ENCODE data around the gene ANKRD61. TPM values are rescaled to one million over a fixed set of nuclear protein-coding genes. Genes with fewer than 3 reads are reported as not detected.
"Not testable (repeated sequence)": the region's sequence is repeated elsewhere in the genome, so short reads cannot be mapped to it uniquely, and the experiment has no call there.

The ANKRD61 gene
- total RNA-seq, 2 experiments from 2014 or later: 0.15 TPM; not detected in 1

DNA sequence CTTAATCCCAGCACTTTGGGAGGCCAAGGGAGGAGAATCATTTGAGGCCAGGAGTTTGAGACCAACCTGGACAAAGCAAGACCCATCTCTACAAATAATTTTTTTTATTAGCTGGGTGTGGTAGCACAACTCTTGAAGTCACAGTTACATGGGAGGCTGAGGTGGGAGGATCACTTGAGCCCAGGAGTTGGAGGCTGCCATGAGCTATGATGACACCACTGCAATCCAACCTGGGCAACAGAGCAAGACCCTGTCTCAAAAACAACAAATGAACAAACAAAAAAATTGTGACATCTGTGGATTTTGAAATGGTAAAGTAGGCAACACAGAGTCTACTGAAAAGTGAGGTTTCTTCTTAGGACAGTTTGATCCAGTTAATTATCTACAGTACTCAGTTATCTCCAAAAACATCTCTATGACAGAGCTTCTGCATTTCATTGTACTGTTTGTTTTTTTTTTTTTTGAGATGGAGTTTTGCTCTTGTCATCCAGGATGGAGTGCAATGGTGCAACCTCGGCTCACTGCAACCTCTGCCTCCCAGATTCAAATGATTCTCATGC is 3.3 kb upstream of the ANKRD61 start:
- ChIA-PET POLR2A (no interaction called here), CTCF (interaction anchor here (0.8 kb wide), 1 partner anchor 12 kb away, joined by 3 read pairs; no protein-coding TSS in a partner anchor)

DNA sequence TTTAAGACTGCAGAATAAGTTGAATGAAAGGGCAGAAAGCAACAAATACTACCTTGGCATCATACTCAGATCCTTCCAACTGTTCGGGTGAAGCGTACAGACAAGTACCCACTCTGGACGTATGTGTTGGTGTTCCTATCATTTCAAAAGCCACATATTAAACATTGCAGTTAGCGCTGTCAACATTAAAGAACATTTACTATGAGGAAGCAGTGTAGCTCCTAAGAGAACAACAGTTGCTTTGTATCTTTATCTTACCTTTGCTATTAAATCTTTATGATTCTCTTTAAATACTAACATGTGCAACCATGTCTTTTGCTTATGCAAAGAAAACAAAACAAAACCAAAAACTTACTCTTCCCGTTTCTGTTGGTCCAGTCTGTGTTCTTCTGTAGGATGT is 2.6 kb upstream of the ANKRD61 start:
- POLR2A ChIA-PET: no interaction called here
- CTCF ChIA-PET: interaction anchor here (0.8 kb wide), 1 partner anchor 13 kb away, joined by 3 read pairs; no protein-coding TSS in a partner anchor

DNA sequence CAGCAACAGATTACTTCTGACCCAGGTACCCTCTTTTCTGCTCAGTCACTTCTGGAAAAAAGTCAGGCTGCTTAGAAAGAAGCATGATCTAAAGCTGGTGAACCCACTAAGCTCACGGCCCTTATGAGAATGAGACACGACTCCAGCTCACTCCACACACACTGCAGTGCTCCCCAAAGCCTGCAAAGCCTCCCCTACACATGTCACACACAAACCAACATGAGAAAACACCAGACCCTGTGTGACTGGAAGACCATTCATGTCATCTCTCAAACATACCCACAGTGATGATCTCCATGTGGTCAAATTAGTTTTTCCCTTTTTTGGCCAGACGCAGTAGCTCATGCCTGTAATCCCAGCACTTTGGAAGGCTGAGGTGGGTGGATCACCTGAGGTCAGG is 391 bp downstream of the ANKRD61 start:
- CTCF ChIA-PET: interaction anchor here (0.6 kb wide), 1 partner anchor 20 kb away, joined by 5 read pairs; no protein-coding TSS in a partner anchor
- POLR2A ChIA-PET: no interaction called here

DNA sequence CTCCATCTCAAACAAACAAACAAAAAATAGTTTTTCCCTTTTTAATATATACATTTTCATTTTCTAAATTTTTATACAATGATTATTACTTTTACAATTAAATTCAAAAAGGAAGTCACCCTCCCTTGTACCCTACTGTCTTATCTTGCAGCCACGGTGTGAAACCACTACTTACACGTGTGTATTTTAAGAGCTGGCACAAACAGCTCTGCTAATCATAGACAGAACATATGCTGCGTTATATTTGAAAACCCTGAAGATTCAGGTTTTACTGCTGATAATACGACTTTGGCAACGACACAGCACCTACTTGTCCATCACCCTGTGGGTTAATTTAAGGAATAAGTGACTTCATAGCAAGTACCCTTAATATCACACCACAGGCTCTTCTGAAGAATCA is 991 bp downstream of the ANKRD61 start:
- ChIA-PET CTCF (interaction anchor here (0.6 kb wide), 1 partner anchor 19 kb away, joined by 5 read pairs; no protein-coding TSS in a partner anchor), POLR2A (interaction anchor here (0.5 kb wide), 1 partner anchor 447 kb away, joined by 3 read pairs; no protein-coding TSS in a partner anchor)

DNA sequence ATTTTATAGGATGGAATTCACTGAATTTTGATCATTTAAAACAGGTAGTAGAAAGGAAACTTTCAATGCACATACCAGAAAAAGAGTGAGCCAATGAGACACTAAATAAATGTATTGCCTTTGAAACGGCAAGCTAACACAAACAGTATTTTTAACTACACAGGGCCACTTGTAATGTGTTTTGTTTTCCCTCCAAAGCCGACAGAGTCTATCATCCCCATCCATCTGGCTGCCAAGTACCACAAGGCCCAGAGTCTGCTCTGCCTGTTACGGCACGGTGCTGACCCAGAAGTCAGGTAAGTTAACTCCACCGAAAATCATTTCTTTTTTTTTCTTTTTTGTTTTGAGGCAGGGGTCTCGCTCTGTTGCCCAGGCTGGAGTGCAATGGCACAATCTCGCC is 1.5 kb downstream of the ANKRD61 start:
- CTCF ChIA-PET: interaction anchor here (0.7 kb wide), 1 partner anchor 12 kb away, joined by 4 read pairs; no protein-coding TSS in a partner anchor
- POLR2A ChIA-PET: interaction anchor here (0.5 kb wide), 1 partner anchor 447 kb away, joined by 3 read pairs; no protein-coding TSS in a partner anchor

DNA sequence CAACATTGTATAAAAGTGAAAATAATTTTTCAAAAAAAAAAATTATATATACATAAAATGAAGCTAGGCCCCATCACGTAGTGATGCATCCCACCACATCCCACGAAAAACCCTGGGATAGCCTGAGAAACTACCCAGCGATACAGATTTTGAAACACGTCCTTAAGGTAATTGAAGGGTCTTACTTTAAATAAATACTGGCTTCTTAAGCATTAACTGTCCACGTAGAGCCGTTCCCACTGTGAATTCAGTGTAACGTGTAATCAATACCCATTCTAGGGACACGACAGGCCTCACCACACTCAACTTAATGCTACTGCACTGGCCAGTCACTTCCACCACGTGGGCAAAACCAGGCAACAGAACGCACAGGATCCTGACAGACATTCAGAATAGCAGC is 4.0 kb downstream of the ANKRD61 start:
- CTCF ChIA-PET: no interaction called here
- POLR2A ChIA-PET: interaction anchor here (0.5 kb wide), 1 partner anchor 247 kb away, joined by 3 read pairs; no protein-coding TSS in a partner anchor

DNA sequence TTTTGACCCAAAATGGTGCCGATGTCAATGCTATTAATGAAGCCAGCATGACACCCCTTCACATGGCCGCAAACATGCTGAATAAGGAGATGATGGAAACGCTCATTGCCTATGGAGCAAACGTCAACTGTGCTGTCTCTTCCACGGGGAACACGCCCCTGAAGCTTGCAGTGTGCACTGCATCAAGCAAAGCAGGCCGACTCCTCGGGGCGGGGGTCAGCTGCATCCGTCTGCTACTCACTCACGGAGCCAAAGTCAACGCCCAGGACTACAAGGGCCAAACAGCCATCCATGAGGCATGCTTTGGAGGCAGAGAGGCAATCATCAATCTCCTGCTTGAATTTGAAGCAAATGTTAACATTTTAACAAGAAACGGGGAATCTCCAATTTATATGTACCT is 4.5 kb downstream of the ANKRD61 start:
- POLR2A ChIA-PET: interaction anchor here (0.5 kb wide), 1 partner anchor 247 kb away, joined by 3 read pairs; no protein-coding TSS in a partner anchor
- CTCF ChIA-PET: no interaction called here

DNA sequence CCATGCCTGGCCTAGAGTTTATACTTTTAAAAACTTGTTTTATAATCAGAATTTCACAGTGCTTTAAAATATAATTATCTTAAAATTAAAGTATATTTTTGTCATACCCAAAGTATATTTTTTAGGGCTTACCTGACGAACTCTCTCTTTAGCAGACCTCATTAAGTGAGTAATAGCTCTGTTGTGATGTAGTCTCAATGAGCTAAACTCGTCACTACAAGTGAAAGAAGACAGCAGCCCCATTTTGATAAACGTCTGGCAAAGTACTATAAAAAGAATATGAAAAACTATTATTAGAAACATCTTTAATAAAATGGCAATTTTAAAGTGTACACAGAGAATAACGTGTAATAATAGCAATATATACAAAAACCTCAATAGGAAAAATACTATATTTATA is 18.6 kb downstream of the ANKRD61 start:
- ChIA-PET POLR2A (no interaction called here), CTCF (no interaction called here)

DNA sequence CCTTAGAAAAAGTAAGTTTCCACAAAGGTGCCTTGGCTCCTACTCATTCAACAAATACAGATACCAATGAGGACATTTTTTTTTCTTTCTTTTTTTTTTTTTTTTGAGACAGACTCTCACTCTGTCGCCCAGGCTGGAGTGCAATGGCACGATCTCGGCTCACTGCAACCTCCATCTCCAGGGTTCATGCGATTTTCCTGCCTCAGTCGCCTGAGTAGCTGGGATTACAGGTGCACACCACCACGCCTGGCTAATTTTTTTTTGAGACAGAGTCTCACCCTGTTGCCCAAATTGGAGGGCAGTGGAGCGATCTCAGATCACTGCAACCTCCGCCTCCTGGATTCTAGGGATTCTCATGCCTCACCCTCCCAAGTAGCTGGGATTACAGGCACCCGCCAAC is 20.0 kb downstream of the ANKRD61 start:
- ChIA-PET CTCF (interaction anchor here (0.7 kb wide), 1 partner anchor 19 kb away, joined by 5 read pairs; no protein-coding TSS in a partner anchor), POLR2A (interaction anchor here (0.6 kb wide), 1 partner anchor 316 kb away, joined by 4 read pairs; no protein-coding TSS in a partner anchor)

DNA sequence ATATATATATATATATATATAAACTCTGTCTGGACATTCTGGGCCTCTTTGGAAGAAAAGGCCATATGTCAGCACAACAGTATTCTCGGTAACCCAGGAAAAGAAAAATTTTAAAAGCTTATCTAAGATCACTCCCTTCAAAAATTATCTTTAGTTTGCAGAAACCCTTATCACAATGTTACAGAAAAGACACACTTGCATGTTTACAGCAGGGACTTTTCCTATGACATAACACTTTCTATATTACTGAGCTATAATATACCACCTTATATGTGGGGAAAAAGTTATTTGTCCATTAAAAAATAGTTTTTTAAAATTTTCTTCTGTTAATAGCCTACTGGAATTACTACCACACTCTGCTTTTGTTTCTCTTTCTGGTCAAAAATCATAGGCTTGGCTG is 25.4 kb downstream of the ANKRD61 start:
- CTCF ChIA-PET: interaction anchor here (1.3 kb wide), 1 partner anchor 9 kb away, joined by 3 read pairs; no protein-coding TSS in a partner anchor
- POLR2A ChIA-PET: interaction anchor here (0.5 to 0.6 kb wide), 2 partner anchors 12 to 50 kb away, joined by 3 read pairs; no protein-coding TSS in a partner anchor

DNA sequence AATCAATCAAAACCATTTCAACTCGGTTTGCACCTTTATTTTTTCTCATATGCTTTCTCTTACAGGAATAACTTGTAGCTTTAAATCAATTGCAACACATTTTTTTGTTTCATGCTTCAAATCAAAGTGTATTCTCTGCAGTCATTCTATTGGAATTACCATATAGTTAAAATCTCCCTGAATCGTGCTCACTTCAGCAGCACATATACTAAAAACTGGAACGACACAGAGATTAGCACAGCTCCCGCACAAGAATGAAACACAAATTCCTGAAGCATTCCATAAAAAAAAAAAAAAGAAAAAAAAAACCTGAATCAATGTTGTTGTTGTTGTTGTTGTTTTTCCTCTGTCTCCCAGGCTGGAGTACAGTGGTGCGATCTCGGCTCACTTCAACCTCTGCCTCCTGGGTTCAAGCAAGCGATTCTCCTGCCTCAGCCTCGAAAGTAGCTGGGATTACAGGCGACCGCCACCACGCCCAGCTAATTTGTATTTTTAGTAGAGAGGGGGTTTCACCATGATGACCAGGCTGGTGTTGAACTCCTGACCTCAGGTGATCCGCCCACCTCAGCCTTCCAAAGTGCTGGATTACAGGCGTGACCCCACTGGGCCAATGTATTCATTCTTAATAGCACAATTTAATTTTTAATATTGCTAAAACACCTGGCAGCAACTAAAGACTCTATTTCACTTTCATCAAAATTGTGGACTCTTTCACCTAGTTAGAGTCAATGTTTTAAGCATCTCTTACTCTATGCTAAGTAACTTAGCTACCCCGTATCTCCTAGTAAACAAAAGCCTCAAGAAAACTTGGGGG is 26.3 kb downstream of the ANKRD61 start:
- ChIA-PET POLR2A (no interaction called here), CTCF (interaction anchor here (0.7 to 1.3 kb wide), 2 partner anchors 10 to 53 kb away, joined by 3 read pairs; no protein-coding TSS in a partner anchor)

DNA sequence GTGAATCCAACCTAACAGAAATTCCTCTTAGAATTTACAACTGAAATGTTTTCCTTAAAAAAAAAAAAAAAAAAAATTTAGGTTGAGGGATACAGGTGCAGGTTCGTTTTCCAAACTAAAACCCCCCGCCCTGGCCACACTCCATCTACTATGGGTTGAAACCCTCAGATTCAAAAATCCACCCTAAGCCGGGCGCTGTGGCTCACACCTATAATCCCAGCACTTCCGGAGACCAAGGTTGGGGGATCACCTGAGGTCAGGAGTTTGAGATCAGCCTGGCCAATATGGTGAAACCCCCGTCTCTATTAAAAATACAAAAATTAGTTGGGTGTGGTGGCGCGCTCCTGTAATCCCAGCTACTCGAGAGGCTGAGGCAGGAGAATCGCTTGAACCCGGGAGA is 28.8 kb downstream of the ANKRD61 start:
- CTCF ChIA-PET, POLR2A ChIA-PET: not testable (repeated sequence)

DNA sequence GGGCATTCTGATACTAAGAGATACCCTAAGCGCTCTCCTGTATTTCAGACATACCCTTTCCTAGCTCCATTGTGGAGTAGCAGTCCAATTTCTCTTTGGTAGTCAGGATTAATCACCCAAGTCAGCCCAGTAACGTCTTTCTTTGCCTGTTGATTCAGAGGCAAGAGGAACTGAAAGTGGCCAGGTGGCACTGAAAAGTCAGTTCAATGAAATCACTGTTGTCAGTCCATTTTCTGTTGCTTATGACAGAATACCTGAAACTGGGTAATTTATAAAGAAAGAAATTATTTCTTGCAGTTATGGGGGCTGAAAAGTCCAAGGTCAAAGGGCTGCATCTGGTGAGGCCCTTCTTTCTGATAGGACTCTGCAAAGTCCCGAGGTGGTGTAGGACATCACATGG is 40.2 kb downstream of the ANKRD61 start:
- CTCF ChIA-PET: no interaction called here
- POLR2A ChIA-PET: no interaction called here

DNA sequence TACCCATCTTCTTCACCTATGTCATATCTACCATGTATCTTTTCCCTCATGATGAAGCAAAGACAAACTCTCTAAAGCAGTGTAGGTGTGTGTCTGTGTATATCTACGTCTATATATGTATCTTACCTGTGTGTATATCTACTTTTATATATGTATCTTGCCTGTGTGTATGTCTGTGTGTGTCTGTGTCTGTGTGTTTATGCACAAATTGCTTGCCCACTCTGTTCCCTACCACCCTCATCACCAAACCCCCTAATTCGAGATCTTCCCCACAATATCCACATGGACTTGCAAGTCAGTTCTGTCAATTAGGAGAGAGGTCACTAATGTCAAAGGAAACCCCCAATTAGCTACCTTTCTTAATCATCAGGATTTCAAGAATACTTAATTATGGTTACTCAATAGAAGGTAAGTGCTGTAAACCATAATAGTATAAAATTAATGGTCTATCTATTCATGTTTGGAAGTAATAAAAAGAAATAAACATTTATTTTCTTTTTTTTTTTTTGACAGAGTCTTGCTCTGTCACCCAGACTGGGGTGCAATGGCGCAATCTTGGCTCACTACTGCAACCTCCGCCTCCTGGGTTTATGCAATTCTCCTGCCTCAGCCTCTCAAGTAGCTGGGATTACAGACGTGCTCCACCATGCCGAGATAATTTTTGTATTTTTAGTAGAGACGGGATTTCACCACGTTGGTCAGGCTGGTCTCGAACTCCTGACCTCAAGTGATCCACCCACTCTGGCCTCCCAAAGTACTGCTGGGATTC is 43.6 kb downstream of the ANKRD61 start:
- ChIA-PET CTCF (no interaction called here), POLR2A (interaction anchor here (0.5 kb wide), 1 partner anchor 221 kb away, joined by 3 read pairs; no protein-coding TSS in a partner anchor)

DNA sequence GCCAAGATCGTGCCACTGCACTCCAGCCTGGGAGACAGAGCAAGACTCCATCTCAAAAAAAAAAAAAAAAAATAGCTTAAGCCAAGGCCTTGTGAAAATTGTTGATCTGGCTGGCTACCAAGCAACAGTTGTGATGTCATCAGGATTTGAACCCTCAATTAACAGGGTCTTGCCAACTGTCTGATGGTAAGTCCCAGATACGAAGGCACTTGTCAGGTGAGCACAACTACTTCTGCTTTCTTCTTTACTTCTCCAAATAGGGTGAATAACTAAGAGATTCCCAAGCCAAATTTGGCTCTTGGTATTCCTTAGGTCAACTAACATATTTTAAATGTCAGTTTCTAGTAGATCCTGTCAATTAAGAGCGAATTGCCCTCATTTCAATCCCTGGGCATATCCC is 47.4 kb downstream of the ANKRD61 start:
- ChIA-PET POLR2A (no interaction called here), CTCF (no interaction called here)

DNA sequence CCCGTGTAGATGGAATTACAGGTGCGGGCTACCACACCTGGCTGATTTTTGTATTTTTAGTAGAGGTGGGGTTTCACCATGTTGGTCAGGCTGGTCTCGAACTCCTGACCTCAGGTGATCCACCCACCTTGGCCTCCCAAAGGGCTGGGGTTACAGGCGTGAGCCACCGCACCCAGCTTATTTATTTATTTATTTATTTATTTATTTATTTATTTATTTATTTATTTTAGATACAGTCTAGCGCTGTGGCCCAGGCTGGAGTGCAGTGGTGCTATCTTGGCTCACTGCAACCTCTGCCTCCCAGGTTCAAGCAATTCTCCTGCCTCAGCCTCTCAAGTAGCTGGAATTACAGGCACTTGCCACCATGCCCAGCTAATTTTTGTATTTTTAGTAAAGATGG is 51.9 kb downstream of the ANKRD61 start:
- CTCF ChIA-PET: interaction anchor here (0.6 kb wide), 1 partner anchor 572 kb away, joined by 3 read pairs; no protein-coding TSS in a partner anchor
- POLR2A ChIA-PET: not testable (repeated sequence)

Measured in activated CD8-positive, alpha-beta memory T cell treated with anti-CD3 and anti-CD28 coated beads for 36 hours (primary cell).